Suppressor macrophage (primary cell): ENCODE data around the gene P2RX3.
"Not testable (repeated sequence)": the region's sequence is repeated elsewhere in the genome, so short reads cannot be mapped to it uniquely, and the experiment has no call there.

Experiments used
- DNase-seq, 4 experiments: peaks; one replicate each; pipeline ENCODE4 v3.0.0-alpha.2; 2020 to 2022

The P2RX3 gene

DNA sequence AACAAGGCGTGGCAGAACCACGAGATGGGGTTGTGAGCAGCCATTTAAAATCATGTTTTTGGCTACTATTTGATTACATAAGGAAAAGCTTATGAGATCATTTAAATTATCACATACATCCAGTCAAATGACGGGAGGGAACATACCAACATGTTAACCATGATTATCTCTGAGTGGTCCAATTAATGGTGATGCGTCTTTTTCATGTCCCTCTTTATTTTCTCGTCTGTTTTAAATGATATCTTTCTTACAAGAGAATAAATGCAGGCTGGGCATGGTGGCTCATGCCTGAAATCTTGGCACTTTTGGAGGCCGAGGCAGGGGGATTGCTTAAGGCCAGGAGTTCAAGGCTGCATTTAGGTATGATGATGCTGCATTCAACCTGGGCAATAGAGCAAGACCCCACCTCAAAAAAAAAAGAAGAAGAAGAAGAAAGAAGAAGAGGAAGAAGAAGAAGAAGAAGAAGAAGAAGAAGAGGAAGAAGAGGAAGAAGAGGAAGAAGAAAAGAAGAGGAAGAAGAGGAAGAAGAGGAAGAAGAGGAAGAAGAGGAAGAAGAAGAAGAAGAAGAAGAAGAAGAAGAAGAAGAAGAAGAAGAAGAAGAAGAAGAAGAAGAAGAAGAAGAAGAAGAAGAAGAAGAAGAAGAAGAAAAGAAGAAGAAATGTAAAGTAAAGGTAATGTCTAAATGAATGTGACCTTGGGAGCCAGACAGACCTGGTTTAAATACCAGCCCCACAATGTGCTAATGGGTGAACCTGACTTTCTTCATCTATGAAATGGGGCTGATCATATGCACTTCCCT, 65.0 kb downstream of the P2RX3 start:
- DNase-seq, result not testable (repeated sequence)

DNA sequence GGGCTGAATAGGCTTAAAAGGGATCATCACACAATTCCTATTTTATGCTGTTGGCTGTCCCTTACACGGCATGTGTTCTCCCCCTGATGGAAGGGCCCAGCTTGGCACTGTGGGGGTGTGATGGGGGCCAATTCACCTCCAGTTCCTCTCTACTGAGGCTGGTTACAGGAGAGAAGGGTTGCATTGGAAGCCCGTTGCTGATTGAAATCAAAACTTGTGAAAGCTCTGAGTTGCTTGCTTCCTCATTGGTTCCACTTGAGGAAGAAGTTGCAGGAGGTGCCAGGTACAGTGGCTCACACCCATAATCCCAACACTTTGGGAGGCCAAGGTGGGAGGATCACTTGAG, 65.6 kb downstream of the P2RX3 start:
- DNase-seq, result peak in 3 of 4 experiments; percentile 34 to 53 (median 41)

DNA sequence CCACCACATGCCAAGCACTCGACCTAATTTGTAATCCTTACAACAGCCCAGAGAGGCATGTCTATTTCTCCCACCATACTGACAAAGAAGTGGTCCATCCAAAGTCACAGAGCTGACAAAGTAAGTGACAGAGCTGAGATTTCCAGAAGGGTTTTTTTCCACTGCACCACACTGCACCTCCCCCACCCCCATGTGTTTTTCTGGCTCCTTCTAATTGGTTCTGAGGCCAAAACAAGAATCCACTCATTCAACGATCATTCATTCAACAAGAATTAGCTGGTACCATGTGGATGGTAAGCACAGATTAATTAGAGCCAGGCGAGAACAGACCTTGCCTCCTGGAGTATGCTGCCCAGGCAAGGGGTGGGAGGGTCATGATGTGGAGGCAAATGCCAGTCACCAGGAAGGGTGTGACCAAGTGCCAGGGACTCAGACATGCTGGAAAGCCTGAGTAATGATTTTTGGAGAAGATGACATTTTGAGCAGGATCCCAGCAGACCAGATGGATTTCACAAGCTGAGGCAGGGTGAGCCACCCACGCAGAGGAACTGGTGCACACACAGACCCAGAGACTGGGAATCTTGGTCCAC, 67.2 kb downstream of the P2RX3 start:
- DNase-seq, result peak; percentile 74 to 93 (median 88)

DNA sequence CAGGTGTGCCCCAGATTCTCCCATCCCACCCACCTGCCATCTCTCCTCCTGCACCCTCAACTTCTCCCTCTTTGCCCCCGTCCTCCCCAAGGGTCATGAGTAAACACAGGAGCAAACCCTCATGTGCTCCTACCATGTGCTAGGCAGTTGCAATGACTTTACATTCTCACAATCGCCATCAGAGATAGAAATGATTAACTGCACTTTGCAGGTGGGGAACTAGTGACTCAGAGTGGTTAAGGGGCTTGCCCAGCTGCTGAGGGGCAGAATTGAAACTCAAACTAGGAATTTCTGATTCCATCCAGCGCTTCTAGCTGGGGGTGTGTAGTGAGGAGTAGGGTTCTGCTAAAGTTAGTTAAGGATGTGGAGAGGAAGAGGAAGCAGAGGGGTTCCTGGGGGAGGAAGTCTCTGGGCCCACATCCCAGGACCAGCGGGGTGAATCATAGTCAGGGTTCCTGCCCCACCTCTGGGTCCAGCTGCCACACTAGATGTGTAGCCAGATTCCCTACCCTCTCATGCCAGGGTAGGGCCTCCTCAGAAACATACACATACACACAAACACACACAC, 68.3 kb downstream of the P2RX3 start:
- peak; percentile 74 to 88 (median 85) for DNase-seq

DNA sequence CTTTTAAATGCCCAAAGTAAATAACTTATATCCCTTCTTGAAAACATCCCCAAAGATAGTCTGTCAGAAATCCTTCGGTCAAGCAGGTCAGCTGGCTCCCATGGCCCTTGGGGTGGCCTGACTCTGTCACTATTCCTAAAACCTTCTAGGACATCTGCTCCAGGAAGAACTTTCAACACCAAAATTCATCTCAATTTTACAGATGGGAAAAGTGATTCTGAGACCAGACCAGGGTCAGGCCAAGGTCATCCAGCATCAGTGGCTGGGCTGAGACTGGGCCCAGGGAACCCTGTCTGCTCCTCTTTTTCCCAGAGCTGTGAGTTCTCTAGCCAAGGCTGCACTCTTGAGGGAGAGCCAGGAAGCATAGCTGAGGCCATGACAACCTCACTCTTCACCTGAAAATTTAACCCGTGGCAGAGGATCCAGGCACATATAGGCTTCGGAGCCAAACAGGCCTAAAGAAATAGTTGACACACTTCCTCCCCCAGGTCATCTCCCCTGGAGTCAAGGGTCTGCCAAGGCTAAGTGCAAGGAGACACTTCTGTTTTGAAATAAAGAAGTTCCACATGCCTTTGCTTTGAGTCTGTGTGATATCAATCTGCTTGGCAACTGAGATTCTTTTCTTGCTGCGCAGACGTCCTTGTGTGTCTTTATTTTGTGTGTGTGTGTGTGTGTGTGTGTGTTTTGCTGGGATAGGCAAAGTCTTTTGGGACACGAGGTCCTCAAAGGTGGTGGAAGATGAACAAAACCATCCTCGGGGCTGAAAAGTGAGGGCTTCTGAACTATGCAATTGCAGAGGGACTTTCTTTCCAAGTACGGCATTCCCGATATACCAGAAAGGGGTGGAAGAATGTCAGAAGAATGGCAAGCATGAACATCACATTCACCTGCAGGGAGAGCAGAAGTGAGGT, 69.1 kb downstream of the P2RX3 start:
- no peak for DNase-seq

DNA sequence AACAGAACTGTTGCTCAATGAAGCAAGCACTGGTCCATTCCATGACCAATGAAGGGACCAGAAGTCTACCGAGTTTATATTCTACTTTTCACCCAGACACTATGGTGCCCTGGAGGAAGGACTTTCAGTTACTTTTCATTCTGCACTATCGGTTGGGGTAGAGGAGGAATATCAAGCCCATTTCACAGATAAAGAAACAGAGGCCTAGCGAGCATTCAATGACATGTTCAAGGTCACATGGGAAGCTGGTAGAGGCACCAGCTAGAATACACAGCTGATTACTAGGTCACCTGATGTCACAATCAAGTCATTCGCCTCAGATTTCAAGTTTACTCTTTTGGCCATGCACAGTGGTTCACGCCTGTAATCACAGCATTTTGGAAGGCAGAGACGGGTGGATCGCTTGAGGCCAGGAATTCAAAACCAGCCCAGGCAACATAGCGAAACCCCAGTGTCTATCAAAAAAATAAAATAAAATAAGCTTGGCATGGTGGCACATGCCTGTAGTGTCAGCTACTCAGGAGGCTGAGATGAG, 69.9 kb downstream of the P2RX3 start:
- DNase-seq, result no peak

DNA sequence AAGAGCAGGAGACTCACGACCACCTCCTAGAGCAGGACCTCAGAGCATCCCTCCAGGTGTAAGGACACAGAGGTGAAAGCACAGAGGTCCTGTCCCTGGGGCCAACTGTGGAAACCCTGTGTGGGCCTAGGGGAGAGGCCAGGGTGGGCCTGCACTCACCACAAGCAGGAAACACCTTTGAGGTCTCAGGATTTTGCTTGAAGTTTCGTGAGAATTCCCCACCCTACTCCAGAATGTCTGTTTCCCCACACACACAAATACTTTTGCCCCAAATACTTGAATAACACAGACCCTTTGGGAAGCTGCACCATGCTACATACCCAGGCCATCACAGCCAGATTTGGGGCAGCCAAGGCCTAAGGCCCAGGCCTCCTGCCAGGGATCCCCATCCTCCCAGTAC, 70.6 kb downstream of the P2RX3 start:
- no peak for DNase-seq

DNA sequence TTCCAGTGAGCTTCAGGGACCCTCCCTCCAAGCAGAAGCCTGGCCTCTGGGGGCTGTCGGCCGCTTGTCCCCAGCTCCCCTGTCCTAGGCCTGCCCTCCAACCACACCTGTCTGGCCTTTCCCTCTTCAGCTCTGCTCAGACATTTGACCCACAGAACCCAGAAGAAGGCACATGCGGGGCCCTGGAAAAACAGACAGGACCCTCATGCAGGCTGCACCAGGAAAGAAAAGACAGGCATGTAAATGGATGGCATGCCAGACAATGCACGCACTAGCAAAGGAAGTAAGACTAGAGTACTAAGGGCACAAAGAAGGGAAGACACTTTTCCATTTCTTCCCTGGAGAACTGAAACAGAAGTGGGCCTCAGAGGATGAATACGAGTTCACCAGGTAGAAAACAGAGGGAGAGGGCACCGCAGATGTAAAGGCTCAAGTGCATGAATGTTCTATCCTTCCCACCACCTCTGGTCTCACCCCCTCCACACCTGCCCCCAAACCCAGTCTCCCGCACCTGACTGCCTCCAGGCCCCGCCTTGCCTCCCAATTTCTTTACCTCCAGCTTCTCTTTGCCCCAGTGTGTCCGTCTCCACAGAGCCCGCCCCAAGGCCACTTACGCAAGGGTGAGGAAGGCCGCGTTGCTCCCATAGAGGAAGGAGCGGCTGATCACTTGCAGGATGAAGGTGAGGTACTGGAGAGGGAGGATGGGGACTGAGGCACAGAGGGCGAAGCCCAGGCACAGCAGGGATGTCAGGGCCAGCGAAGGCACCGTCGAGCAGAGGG, 71.4 kb downstream of the P2RX3 start:
- peak in 1 of 4 experiments; percentile 13 for DNase-seq

DNA sequence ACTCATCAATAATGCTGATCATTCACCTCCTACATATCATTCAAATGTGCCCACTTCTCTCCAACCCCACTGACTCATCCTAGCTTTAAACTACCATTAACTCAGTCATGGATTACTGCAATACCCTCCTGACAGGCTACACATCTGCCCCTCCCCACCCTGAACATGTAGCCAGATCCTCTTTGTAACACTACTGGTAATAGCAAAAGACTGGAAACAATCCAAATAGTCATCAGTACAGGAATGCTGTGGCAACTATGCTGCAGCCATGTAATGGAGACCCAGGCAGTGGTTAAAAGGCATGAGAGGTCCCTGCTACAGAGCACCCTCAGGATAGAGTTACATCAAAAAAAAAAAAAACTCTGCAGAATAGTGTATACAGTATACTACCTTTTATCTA, 72.1 kb downstream of the P2RX3 start:
- peak; percentile 50 to 79 (median 62) for DNase-seq

DNA sequence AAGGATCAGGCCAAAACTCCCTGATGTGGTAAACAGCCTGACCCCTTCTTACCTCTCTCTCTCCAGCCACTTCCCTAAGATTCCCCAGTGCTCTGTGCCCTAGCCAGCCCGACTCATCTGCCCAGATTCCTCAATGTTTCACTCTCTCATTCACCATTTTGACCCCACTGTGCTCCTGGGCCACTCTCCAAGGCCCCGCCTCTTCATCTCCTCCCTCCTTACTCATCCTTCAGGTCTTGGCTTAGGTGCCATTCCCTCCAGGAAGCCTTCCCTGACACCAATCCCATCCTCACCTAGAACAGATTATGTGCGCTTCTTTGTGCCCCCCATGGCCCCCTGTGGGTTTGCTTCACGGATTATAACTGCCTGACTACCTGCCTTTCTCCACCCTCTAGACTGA, 75.5 kb downstream of the P2RX3 start:
- no peak for DNase-seq

DNA sequence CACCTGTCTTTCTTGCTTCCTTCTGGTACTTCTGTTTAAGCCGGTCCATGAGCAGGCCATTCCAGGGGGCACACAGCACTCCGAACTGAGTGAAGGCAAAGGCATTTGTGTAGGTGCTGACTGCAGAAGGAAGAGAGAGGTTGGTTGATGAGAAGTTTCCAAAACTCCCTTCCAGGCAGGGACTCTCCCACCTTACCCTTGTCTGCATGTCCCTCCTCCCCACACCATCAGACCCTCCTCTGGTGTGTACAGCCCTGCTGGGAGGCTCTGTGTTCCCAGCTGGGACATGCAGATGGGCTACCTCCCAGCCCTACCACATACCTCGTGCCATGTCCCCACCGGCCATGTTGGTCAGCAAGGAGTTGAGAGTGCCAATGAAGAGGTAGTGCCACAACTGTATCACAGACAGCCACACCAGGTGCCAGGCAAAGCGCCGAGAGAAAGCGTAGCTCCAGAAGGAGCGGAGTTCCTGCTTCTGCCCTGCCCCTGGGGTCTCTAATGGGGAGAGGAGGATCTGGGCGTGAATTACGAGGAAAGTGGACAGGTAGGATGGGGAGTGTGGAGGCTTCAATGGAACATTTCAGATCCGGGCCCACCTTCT, 76.6 kb downstream of the P2RX3 start:
- DNase-seq, result no peak

DNA sequence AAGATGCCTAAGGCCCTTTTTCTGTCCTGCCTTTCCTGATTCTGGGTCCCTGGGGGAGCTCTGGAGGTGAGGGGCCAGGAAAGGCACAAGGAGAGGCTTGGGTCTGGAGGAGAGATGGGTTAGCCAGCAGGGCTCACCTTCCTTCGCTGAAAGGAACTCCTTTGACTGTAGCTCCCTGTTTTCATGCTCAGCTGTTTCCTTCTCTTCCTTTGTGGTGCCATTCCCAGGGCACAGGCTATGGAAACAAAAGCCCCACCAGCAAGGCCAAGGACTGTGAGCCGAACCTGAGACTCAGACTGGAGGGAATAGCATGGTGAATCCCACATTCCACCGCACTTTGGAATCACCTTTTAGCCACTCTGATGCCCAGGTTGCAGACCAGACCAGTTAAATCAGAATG, 78.3 kb downstream of the P2RX3 start:
- no peak for DNase-seq

DNA sequence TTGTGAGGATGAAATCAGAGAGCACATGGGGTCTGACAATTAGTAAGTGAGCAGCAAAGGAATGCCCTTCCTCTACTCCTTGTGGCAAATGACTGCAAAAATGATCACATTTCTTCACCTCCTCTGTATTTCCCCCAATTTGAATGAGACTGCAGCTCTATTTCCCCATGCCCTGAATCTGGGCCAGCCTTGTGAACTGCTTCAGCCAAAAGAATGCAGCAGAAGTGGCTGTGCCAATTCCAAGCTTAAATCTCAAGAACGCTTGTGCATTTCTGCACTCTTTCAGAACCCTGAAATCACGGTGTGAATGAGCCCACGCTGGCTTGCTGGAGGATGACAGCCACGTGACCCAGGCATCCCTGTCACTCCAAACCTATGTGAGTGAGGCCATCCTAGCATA, 78.9 kb downstream of the P2RX3 start:
- peak in 3 of 4 experiments; percentile 22 to 48 (median 36) for DNase-seq

DNA sequence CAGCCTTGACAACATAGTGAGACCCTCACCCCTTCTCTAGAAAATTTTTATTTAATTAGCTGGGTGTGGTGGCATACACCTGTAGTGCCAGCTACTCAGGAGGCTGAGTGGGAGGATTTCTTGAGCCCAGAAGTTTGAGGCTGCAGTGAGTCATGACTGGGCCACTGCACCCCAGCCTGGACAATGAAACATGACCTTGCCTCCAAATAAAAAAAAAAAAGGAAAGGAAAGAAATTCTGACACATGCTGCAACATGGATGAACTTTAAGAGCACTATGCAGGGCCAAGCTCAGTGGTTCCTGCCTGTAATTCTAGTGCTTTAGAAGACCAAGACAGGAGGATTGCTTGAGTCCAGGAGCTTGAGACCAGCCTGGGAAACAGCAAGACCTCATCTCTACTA, 80.0 kb downstream of the P2RX3 start:
- DNase-seq, result peak in 2 of 4 experiments; percentile 14 to 30

DNA sequence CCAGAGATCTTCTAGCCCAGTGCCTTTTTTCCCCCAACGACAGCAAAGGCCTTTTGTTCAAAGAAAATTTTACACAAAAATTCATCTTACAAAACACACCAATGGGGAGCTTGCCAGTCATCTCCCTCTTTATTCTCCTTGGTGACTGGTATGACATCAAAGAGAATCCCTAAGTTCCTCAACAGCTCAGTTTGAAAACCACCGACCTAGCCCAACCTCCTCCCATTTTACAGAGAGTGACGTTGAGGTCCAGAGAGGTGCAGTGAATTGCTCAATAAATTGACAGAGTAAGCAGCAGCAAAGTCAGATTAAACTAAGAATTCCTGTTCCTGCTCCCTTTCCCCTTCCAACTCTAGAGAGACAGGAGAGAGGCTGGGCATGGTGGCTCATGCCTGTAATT, 81.0 kb downstream of the P2RX3 start:
- DNase-seq, result peak in 2 of 4 experiments; percentile 18 to 37

DNA sequence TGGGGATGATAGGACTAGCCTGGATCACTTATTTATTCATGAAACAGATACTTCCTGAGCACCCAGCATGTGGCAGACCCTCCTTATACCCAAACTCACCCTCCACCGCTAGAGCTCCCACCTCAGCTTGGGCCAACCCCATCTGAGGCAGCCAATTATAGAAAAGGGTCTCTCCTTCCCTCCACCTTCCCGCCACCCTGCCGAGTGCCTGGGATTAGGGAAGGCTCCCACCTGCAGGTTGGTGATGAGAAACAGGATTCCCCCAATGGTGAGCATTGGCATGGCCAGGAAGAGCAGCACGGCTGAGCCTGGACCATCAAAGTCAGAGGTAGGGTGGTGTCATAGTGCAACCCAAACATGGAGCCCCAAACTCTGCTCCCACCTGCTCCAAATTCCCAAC, 82.9 kb downstream of the P2RX3 start:
- DNase-seq, result no peak

DNA sequence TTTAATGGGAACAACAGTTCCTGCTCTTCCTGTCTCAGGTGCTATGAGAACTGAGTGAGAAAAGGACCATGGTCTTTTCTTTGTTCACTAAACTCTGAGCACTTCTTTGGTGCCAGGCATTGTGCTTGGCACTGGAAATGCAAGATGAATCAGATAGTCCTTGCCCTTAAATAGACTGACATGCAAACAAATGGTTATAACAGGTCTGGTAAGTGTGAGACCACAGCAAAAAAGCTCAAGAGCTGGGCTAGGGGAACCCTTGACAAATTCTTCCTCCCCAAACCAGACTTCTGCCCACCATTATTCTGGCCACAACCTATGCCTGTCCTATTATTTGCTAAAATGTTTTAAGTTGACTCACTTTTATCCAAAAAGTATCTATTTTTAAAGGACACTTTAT, 83.7 kb downstream of the P2RX3 start:
- no peak for DNase-seq
